Measurements from ENCODE around the gene GCN1.

Gene GCN1

GRCh38 chr12:120164293-120164692, 30.2 kb downstream of the GCN1 start:
- no peak overlapping the region for H3K9ac ChIP-seq (ENCODE audit: low read length)
- no peaks in the 10 kb centered on the region for H3K9me3 ChIP-seq (ENCODE audit: low read length)
- no peak overlapping the region for H3K4me3 ChIP-seq (ENCODE audit: low read depth in 1 of 2, low read length in 2 of 2)
- no peaks in the 10 kb centered on the region for H3K27me3 ChIP-seq (ENCODE audit: control insufficient read depth in 1 of 2, insufficient read depth in 2 of 2, low read length in 2 of 2)
- H3K27ac ChIP-seq (ENCODE audit: low read depth, low read length): no peak overlapping the region
- H3K4me1 ChIP-seq (ENCODE audit: insufficient read depth, low read length): no peaks in the 10 kb centered on the region
- H3K36me3 ChIP-seq (ENCODE audit: insufficient read depth, low read length): peaks cover 68% of the 10 kb centered on the region

GRCh38 chr12:120162763-120163162, 31.8 kb downstream of the GCN1 start:
- Histone ChIP-seq H3K4me3 (ENCODE audit: low read depth in 1 of 2, low read length in 2 of 2) (no peak overlapping the region), H3K27me3 (ENCODE audit: control insufficient read depth in 1 of 2, insufficient read depth in 2 of 2, low read length in 2 of 2) (no peaks in the 10 kb centered on the region), H3K4me1 (ENCODE audit: insufficient read depth, low read length) (no peaks in the 10 kb centered on the region), H3K9me3 (ENCODE audit: low read length) (no peaks in the 10 kb centered on the region), H3K36me3 (ENCODE audit: insufficient read depth, low read length) (peaks cover 70% of the 10 kb centered on the region), H3K27ac (ENCODE audit: low read depth, low read length) (no peak overlapping the region), H3K9ac (ENCODE audit: low read length) (no peak overlapping the region)

GRCh38 chr12:120161852-120162251, 32.7 kb downstream of the GCN1 start:
- H3K4me3 ChIP-seq (ENCODE audit: low read depth in 1 of 2, low read length in 2 of 2): no peak overlapping the region
- peaks cover 73% of the 10 kb centered on the region for H3K36me3 ChIP-seq (ENCODE audit: insufficient read depth, low read length)
- H3K9me3 ChIP-seq (ENCODE audit: low read length): no peaks in the 10 kb centered on the region
- H3K9ac ChIP-seq (ENCODE audit: low read length): no peak overlapping the region
- H3K27ac ChIP-seq (ENCODE audit: low read depth, low read length): no peak overlapping the region
- no peaks in the 10 kb centered on the region for H3K27me3 ChIP-seq (ENCODE audit: control insufficient read depth in 1 of 2, insufficient read depth in 2 of 2, low read length in 2 of 2)
- H3K4me1 ChIP-seq (ENCODE audit: insufficient read depth, low read length): no peaks in the 10 kb centered on the region

GRCh38 chr12:120159509-120160237, 34.8 kb downstream of the GCN1 start:
- Histone ChIP-seq H3K9ac (ENCODE audit: low read length) (no peak overlapping the region), H3K4me3 (ENCODE audit: low read depth in 1 of 2, low read length in 2 of 2) (no peak overlapping the region), H3K9me3 (ENCODE audit: low read length) (no peaks in the 10 kb centered on the region), H3K4me1 (ENCODE audit: insufficient read depth, low read length) (no peaks in the 10 kb centered on the region), H3K27ac (ENCODE audit: low read depth, low read length) (no peak overlapping the region), H3K36me3 (ENCODE audit: insufficient read depth, low read length) (peaks cover 95% of the 10 kb centered on the region), H3K27me3 (ENCODE audit: control insufficient read depth in 1 of 2, insufficient read depth in 2 of 2, low read length in 2 of 2) (no peaks in the 10 kb centered on the region)

- H3K27me3 ChIP-seq (ENCODE audit: control insufficient read depth in 1 of 2, insufficient read depth in 2 of 2, low read length in 2 of 2): no peaks in the 10 kb centered on the region
- H3K9ac ChIP-seq (ENCODE audit: low read length): no peak overlapping the region
- peaks cover 96% of the 10 kb centered on the region for H3K36me3 ChIP-seq (ENCODE audit: insufficient read depth, low read length)
- H3K4me1 ChIP-seq (ENCODE audit: insufficient read depth, low read length): no peaks in the 10 kb centered on the region
- no peak overlapping the region for H3K27ac ChIP-seq (ENCODE audit: low read depth, low read length)
- no peak overlapping the region for H3K4me3 ChIP-seq (ENCODE audit: low read depth in 1 of 2, low read length in 2 of 2)
- H3K9me3 ChIP-seq (ENCODE audit: low read length): no peaks in the 10 kb centered on the region
These were observed 36.2 kb downstream of the GCN1 start for GRCh38 chr12:120158351-120158750.

- no peak overlapping the region for H3K4me3 ChIP-seq (ENCODE audit: low read depth in 1 of 2, low read length in 2 of 2)
- no peaks in the 10 kb centered on the region for H3K9me3 ChIP-seq (ENCODE audit: low read length)
- H3K9ac ChIP-seq (ENCODE audit: low read length): no peak overlapping the region
- no peaks in the 10 kb centered on the region for H3K27me3 ChIP-seq (ENCODE audit: control insufficient read depth in 1 of 2, insufficient read depth in 2 of 2, low read length in 2 of 2)
- no peak overlapping the region for H3K27ac ChIP-seq (ENCODE audit: low read depth, low read length)
- H3K36me3 ChIP-seq (ENCODE audit: insufficient read depth, low read length): peaks cover 96% of the 10 kb centered on the region
- H3K4me1 ChIP-seq (ENCODE audit: insufficient read depth, low read length): no peaks in the 10 kb centered on the region
These were observed 36.8 kb downstream of the GCN1 start for GRCh38 chr12:120157678-120158077.

GRCh38 chr12:120156315-120157259, 37.9 kb downstream of the GCN1 start:
- Histone ChIP-seq H3K36me3 (ENCODE audit: insufficient read depth, low read length) (peaks cover 90% of the 10 kb centered on the region), H3K27ac (ENCODE audit: low read depth, low read length) (no peak overlapping the region), H3K9ac (ENCODE audit: low read length) (no peak overlapping the region), H3K4me1 (ENCODE audit: insufficient read depth, low read length) (no peaks in the 10 kb centered on the region), H3K4me3 (ENCODE audit: low read depth in 1 of 2, low read length in 2 of 2) (no peak overlapping the region), H3K9me3 (ENCODE audit: low read length) (no peaks in the 10 kb centered on the region), H3K27me3 (ENCODE audit: control insufficient read depth in 1 of 2, insufficient read depth in 2 of 2, low read length in 2 of 2) (no peaks in the 10 kb centered on the region)

GRCh38 chr12:120155072-120155471, 39.4 kb downstream of the GCN1 start:
- H3K9me3 ChIP-seq (ENCODE audit: low read length): no peaks in the 10 kb centered on the region
- H3K36me3 ChIP-seq (ENCODE audit: insufficient read depth, low read length): peaks cover 86% of the 10 kb centered on the region
- no peak overlapping the region for H3K4me3 ChIP-seq (ENCODE audit: low read depth in 1 of 2, low read length in 2 of 2)
- no peak overlapping the region for H3K27ac ChIP-seq (ENCODE audit: low read depth, low read length)
- H3K9ac ChIP-seq (ENCODE audit: low read length): no peak overlapping the region
- no peaks in the 10 kb centered on the region for H3K4me1 ChIP-seq (ENCODE audit: insufficient read depth, low read length)
- no peaks in the 10 kb centered on the region for H3K27me3 ChIP-seq (ENCODE audit: control insufficient read depth in 1 of 2, insufficient read depth in 2 of 2, low read length in 2 of 2)

- no peak overlapping the region for H3K27ac ChIP-seq (ENCODE audit: low read depth, low read length)
- peaks cover 85% of the 10 kb centered on the region for H3K36me3 ChIP-seq (ENCODE audit: insufficient read depth, low read length)
- no peaks in the 10 kb centered on the region for H3K9me3 ChIP-seq (ENCODE audit: low read length)
- H3K9ac ChIP-seq (ENCODE audit: low read length): no peak overlapping the region
- no peaks in the 10 kb centered on the region for H3K4me1 ChIP-seq (ENCODE audit: insufficient read depth, low read length)
- H3K4me3 ChIP-seq (ENCODE audit: low read depth in 1 of 2, low read length in 2 of 2): no peak overlapping the region
- H3K27me3 ChIP-seq (ENCODE audit: control insufficient read depth in 1 of 2, insufficient read depth in 2 of 2, low read length in 2 of 2): no peaks in the 10 kb centered on the region
These were observed 43.5 kb downstream of the GCN1 start for GRCh38 chr12:120150919-120151525.

- no peak overlapping the region for H3K27ac ChIP-seq (ENCODE audit: low read depth, low read length)
- H3K27me3 ChIP-seq (ENCODE audit: control insufficient read depth in 1 of 2, insufficient read depth in 2 of 2, low read length in 2 of 2): no peaks in the 10 kb centered on the region
- H3K9ac ChIP-seq (ENCODE audit: low read length): no peak overlapping the region
- H3K9me3 ChIP-seq (ENCODE audit: low read length): no peaks in the 10 kb centered on the region
- peaks cover 80% of the 10 kb centered on the region for H3K36me3 ChIP-seq (ENCODE audit: insufficient read depth, low read length)
- no peaks in the 10 kb centered on the region for H3K4me1 ChIP-seq (ENCODE audit: insufficient read depth, low read length)
- H3K4me3 ChIP-seq (ENCODE audit: low read depth in 1 of 2, low read length in 2 of 2): no peak overlapping the region
These were observed 46.5 kb downstream of the GCN1 start for GRCh38 chr12:120148011-120148410.

- Histone ChIP-seq H3K9me3 (ENCODE audit: low read length) (no peaks in the 10 kb centered on the region), H3K27me3 (ENCODE audit: control insufficient read depth in 1 of 2, insufficient read depth in 2 of 2, low read length in 2 of 2) (no peaks in the 10 kb centered on the region), H3K9ac (ENCODE audit: low read length) (no peak overlapping the region), H3K36me3 (ENCODE audit: insufficient read depth, low read length) (peaks cover 89% of the 10 kb centered on the region), H3K27ac (ENCODE audit: low read depth, low read length) (no peak overlapping the region), H3K4me1 (ENCODE audit: insufficient read depth, low read length) (no peaks in the 10 kb centered on the region), H3K4me3 (ENCODE audit: low read depth in 1 of 2, low read length in 2 of 2) (no peak overlapping the region)
These were observed 49.4 kb downstream of the GCN1 start for GRCh38 chr12:120145164-120145563.

All from muscle layer of colon (tissue), 2 donors.